Stimulated activated CD4-positive, alpha-beta T cell treated with anti-CD3 and anti-CD28 coated beads, TNF-alpha, amount 100 ng/mL, for 1 hour (primary cell): ENCODE data around the gene ENTPD8.
"Not testable (repeated sequence)": the region's sequence is repeated elsewhere in the genome, so short reads cannot be mapped to it uniquely, and the experiment has no call there.

ENCODE experiments used
- DNase-seq, 3 donors: peaks; one replicate each; pipeline ENCODE4 v3.0.0-alpha.2; 2020; ENCODE audit warnings: low read depth in 3 of 3, low spot score in 1 of 3

The ENTPD8 gene

DNA sequence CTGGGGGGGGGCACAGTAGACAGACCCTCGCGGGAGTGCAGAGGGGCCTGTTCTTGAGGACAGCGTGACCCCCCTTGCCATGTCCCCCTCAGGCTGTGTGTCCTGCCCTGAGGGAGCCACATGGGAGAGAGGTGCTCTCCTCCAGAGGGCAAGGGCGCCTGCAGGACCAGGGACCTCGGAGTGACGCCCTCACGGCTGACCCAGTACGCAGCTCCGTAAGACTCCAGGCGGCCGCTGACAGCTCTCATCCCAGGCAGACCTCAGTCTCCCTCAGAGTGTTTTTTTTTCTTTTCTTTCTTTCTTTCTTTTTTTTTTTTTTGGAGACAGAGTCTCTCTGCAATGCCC, 45.5 kb downstream of the ENTPD8 start:
- DNase-seq = no peak

DNA sequence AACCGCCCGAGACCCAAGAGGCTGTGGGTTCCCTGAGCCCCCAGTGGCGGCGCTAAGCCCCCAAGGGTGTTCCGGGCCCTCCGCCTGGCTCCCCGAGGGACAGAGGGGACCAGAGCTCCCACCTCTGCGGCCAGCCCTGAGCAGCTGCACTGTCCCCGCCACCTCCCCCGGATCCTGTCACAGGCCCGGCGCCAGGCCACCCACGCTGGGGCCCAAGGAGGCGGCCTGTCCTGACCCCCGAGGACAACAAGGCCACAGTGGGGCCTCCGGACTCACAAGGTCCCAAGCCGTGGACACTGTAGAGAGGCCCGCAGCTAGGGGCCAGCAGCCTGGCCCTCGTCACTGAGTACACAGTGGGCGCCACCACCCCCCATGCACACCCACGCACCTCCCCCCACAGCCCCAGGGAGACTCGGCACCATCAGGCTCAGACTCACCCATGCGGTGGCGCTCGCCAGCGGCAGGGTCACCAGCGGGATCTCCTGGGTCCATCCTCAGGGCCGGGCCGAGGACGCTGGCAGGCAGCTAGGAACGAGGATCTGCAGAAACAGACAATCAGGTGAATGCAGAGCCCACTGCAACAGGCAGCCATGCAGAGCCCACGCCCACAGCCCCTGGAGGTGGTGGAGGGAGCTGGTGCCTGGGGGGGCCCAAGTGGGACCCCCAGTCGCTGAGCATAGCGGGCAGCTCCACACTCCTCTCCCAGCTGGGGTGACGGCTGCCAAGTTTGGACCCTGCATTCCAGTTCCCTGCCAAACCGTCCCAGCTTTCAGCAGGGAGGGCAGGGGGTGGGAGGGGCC, 46.1 kb downstream of the ENTPD8 start:
- no peak for DNase-seq

DNA sequence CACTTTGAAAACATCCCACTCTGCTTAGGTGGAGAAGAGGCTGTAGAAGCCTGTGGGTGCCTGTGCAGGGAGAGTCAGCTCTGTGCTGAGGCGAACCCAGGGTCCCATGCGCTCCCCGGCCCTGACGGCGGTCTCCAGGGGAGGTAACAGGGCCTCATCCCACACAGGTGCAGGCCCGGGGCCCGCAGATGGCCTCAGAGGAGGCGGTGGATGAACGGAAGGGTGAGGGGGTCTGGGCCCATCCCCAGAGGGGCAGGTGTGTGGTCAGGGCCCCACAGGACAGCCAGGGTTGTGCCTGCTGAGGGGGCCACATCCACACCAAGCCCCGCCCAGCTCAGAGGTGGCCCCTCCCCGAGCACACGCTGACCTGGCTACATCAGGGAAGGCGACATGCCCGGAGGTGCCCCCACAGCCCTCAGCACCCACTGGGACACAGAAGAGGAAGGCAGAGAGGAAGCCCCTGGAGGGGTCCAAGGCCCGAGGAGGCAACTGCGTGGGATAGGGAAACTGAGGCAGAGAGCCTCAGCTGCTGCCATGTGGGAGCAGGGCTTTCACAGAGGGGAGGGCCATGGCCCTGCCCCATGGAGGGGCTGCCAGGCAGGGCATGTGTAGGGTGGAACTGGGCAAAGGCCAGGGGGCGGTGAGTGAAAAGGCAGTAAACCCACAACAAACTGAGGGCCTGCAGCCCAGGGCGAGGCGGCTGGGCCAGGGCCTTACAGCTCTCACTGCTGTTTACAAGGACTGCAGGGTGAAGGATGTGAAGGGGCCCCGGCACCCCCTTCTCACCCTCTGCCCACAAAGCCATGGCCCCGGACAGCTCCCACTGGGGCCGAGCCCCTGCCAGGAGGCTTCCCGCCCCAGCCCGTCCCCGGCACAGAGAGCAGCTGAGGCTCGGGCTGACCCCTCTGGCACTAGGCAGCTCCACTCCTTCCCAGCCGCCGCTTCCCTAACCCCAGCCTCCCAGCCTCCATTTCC, 47.7 kb downstream of the ENTPD8 start:
- DNase-seq = no peak

DNA sequence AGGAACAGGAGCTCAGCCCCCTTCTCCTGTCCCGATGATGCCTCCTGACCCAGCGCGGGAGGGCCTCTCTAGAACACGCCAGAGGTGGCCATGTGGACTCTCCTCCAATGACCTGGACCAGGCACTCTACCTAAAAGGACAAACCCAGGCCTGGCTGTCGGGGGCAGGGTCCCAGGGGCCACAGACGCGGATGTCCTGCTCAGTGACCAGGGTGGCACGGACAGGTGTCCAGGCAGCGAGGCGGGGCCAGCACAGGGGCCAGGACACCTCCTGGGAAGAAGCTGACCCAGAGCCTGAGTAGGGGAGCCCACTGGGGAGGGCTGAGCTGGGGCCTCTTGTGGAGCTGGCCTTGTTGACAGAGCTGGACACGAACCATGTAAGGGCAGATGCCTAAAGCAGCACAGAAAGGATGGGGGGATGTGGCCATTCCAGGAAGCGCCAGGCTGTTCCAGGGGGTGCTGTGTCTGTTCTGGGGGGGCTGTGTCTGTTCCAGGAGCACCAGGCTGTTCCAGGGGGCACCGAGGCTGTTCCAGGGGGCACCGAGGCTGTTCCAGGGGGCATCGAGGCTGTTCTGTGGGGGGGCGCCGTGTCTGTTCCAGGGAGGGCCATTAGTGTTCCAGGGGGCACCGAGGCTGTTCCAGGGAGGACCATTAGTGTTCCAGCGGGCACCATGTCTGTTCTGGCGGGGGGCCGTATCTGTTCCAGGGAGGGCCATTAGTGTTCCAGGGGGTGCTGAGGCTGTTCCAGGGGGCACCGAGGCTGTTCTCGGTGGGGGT, 48.7 kb downstream of the ENTPD8 start:
- DNase-seq = no peak

DNA sequence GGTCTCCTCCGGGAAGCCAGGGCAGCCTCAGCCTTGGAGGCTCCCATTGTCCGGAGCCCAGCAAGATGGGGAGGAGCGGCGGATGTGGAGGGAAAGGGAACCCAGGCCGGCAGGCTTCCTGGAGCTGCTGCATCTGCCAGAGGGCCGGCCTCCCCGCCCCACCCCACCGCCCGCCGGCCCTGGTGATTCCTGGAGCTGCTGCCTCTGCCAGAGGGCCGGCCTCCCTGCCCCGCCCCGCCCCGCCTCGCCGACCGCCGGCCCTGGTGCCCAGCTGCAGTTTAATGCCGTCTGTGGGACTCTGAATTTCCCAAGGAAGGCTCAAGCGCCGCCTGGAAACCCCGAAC, 49.8 kb downstream of the ENTPD8 start:
- DNase-seq = no peak

DNA sequence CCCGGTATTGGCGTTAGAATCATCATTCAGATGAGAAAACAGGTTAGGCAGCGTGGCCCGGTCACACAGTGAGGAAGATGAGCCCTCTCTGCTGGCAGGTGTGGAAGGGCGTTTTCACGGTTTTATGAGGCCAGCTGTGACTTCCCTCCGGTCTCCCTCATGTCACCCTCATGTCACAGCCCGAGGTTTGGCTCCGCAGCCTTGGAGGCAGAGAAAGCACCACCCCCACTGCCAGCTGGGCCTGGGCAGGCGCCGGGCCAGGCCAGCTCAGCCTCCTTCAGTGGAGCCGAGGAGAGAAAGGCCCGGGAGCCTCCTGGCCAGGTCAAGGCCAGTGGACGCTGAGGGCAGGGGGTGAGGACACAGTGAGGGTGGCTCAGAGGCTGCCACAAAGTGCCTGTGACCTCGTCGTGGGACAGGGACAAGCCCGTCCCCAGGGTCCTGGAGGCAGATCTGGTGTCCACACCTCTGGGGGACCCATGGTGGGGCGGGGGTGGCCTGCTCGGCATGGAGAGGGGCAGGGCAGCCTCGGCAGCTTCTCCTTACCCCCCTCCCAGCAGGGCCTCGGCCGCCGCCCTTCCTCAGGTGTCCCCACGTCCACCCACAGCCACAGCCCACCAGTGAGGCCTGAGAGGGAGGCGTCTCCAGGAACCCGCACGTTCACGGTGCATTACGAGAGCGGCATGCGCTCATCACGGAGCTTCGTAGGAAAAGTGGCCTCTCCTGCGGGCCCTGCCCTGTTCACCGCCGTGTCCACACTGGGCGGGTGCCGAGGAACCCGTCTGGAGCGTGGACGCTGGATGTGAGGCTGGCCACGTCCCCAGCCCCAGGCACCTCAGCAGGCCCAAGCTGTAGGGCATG, 50.4 kb downstream of the ENTPD8 start:
- DNase-seq = no peak

DNA sequence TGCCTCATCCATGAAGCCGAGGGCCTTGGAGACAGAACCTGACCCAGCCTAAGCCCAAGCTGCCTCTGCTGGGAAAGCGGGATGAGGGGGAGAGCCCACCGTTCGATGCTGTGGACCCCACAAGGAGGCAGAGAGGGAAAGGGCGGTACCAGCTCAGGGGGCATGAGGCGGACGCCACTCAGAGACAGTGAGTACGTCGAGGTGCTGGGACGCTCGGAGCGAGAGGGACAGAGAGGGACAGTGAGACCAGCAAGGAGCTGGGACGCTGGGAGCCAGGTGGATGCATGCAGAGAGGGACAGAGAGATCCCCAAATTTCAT, 51.8 kb downstream of the ENTPD8 start:
- no peak for DNase-seq

DNA sequence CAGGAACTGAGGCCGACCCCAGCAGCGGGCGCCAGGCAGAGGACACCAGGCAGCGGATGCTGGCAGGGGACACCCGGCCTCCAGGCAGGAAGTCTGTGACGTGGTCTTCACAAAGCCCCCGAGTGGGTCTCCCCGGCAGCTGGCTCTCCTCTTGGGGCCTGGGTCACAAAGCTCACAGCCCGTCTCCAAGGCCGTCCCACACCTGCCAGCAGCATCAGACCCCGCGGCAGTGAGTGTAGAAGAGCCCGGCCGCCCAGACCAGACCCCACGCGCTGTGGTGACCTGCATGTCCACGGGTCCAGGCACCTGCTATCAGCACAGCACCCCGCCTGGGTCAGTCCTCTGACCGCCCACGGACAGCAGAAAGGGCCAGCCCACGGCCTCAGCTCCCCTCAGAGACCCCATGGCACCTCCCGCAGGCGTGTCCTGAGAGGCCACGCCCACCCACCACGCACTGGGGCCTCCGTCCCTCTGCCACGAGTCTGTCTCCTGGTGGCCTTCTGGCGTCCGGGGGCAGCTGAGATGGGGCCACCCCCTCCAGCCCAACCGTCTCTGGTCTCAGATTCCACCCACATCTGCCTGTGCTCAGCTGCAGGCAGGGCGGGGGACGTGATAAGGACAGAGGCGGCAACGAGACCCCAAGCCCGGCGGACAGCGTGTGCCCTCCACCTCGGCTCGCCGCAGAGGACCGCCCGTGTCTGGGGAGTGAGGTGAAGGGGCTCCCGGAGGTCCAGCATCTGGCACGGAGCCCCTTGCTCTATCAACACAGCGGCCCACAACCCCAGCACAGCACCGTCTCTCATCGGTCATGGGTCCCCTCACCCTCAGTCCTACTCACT, 52.3 kb downstream of the ENTPD8 start:
- DNase-seq = no peak

DNA sequence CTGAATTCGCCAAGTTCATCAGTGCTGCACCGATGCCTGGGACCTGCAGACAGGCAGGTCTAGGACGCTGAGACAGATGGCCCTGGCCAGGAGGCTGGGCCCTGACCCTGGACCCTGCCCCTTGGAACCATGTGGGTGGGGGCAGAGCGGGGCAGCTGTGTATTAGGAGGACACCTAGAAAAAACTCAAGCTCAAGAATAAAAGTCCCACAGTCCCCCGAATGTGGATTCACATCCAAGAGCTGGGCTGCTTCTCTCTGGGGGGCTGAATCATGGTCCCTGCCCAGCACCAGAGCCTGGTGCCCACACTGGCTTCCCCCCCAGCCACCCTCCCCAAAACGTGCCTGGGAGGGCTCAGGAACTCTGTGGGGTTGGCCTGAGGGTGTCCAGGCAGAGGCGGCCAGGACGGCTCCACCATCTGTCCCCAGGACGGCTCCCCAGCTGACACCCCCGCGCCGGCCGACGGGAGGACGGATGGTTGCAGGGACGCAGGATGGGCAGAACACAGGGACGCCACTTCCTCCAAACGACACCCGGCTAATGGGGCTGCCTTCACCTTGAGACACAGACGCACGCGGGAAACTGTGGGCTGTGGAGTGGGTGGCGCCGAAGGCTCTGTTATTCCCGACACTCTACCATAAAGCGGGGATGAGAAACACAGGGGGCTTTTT, 53.1 kb downstream of the ENTPD8 start:
- no peak for DNase-seq

DNA sequence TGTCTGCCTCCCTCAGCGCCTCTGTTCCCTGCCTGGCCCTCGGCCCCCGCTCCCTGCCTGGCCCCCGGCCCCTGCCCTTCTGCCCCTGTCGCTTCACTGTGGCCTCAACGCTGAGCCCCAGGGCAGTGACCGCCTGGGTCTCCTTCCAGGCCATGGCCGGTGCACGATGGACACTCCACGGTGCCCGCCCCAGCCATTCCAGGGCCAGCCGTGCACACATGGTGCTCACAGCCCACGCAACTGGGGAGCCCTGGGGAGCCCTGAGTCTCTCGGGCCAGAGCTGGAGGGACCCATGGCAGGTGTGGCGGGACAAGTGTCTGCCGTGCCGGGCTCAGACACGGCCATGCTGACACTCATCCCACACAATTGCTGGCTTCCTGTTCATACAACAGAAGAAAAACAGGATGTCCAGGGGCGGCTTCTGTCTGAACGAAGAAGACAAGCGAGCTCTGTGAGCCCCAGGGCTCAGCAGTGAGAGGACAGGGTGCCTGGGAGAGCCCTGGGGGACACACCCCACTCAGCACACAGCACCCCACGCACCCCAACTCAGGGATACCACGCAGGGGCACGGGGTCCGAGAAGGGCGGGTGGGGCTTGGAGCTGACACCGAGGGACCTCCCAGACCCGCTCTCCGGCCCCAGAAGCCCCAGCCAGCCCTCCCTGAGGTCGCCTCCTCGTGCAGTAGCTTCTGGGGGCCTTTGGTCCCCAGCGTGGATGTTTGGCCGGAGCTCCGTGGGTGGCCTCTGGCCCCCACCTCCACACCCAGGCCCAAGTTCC, 53.9 kb downstream of the ENTPD8 start:
- peak in 1 of 3 donors; percentile 31 for DNase-seq

DNA sequence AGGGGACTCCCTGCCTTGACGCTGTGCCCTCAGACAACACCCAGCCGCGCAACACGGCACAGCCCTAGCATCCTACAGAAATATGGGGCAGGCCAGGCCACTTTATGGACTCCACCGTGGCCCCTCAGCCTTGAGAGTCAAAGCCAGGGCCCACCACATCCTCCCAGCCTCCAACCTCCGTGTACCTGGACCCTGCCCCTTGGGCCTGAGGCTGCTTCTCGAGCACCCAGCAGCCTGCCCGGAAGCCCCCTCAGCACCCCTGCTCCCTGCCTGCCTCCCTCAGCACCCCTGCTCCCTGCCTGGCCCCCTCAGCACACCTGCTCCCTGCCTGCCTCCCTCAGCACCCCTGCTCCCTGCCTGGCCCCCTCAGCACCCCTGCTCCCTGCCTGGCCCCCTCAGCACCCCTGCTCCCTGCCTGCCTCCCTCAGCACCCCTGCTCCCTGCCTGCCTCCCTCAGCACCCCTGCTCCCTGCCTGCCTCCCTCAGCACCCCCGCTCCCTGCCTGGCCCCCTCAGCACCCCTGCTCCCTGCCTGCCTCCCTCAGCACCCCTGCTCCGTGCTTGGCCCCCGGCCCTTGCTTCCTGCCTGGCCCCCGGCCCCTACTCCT, 54.5 kb downstream of the ENTPD8 start:
- DNase-seq = not testable (repeated sequence)

DNA sequence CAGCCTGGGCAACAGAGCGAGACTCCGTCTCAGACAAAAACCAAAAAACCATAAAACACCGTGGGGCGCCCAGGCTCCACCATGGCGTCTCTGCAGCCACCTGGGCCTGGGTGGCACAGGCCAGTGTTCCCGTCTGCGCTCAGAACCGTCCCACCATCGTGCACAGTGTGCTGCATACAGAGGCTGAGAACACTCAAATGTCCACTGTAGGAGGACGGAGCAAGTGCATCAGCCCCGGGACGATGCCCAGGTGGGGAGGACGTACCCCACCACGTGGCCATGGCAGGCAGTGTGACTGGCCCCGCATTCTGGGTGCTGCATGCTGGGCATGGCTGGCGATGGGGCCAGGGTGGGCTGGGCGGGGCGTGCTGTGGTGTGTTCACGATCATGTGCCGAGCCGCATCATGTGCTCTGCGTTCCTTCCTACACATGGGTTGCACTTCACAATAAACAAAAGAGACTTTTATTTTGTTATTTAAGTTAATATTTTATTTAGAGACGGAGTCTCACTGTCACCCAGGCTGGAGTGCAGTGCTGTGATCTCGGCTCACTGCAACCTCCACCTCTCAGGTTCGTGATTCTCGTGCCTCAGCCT, 56.0 kb downstream of the ENTPD8 start:
- DNase-seq = no peak
